Kidney (tissue), 14 donors: ENCODE results near the gene DNAJC12. TPM values are rescaled to one million over a fixed set of nuclear protein-coding genes. Genes with fewer than 3 reads are reported as not detected.
"Not testable (repeated sequence)": the region's sequence is repeated elsewhere in the genome, so short reads cannot be mapped to it uniquely, and the experiment has no call there.

Experiments used
- DNase-seq, 5 donors: peaks; one replicate each; pipeline ENCODE4 v3.0.0-alpha.2; 2013 to 2020
- FAIRE-seq: peaks from 2 replicates; lab custom pipeline; 2012; peaks lifted over from hg19 to GRCh38; lab: Jason Lieb, UNC
- H3K27ac ChIP-seq, 2 donors: one replicate each; pipeline ENCODE4 v1.7.0; 2013; ENCODE audit warnings: low read depth in 2 of 2, low read length in 2 of 2, inconsistent platforms in 1 of 2
- H3K27me3 ChIP-seq: one replicate; pipeline ENCODE4 v1.7.1; 2013; ENCODE audit warnings: low read length, inconsistent platforms; ENCODE audit not compliant: control insufficient read depth, insufficient read depth
- H3K36me3 ChIP-seq, 3 donors: one replicate each; pipeline versions ENCODE4 v1.7.0 to v1.7.1; 2013; ENCODE audit warnings: low read length in 3 of 3, control low read depth in 1 of 3, inconsistent platforms in 1 of 3; ENCODE audit not compliant: insufficient read depth in 3 of 3, control insufficient read depth in 2 of 3
- H3K4me1 ChIP-seq, 3 donors: one replicate each; pipeline versions ENCODE4 v1.7.0 to v1.7.1; 2013; ENCODE audit warnings: low read length in 3 of 3, inconsistent platforms in 1 of 3, low read depth in 1 of 3; ENCODE audit not compliant: control insufficient read depth in 2 of 3, insufficient read depth in 2 of 3
- H3K4me3 ChIP-seq, 3 donors: one replicate each; pipeline versions ENCODE4 v1.7.0 to v1.8.1; 2013; ENCODE audit warnings: low read length in 3 of 3, control low read depth in 1 of 3, inconsistent platforms in 1 of 3
- H3K9ac ChIP-seq, 3 donors: one replicate each; pipeline versions ENCODE4 v1.7.0 to v1.7.1; 2013; ENCODE audit warnings: low read length in 3 of 3, control low read depth in 1 of 3, inconsistent platforms in 1 of 3
- H3K9me3 ChIP-seq, 3 donors: one replicate each; pipeline versions ENCODE4 v1.7.0 to v1.7.1; 2013; ENCODE audit warnings: low read length in 3 of 3, control low read depth in 1 of 3, inconsistent platforms in 1 of 3; ENCODE audit not compliant: control insufficient read depth in 2 of 3, insufficient read depth in 1 of 3
- intact Hi-C: fragments of 100-400 bp; cut with DNase I; formaldehyde crosslinking; loops from one replicate; pipeline ENCODE4 v1.11.1; 2022
- polyA plus RNA-seq: library from polyadenylated mRNA; stranded (reverse); fragments of 350-450 nt; fragmentation: Illumina TruSeq; extraction: RNeasy Lipid Tissue Mini Kit (QIAGEN cat#74804); gene quantifications from one replicate; pipeline ENCODE4 v1.2.3, GENCODE V29; 2014; ENCODE audit warnings: low read depth, low replicate concordance; ENCODE audit not compliant: insufficient read depth
- total RNA-seq: library from RNA; stranded (reverse); fragmentation: NEBNext Ultra II Directional; extraction: Animal tissue kit (Norgen Biotek cat#: 25700); gene quantifications from one replicate; pipeline ENCODE4 v1.2.1, GENCODE V29; 2021
- TF ChIP-seq, protein P1 (sequence below): IDR thresholded peaks from 3 replicates; pipeline ENCODE4 v1.5.1; 2012; ENCODE audit warnings: mild to moderate bottlenecking, moderate library complexity, borderline replicate concordance; ENCODE audit not compliant: insufficient read depth; ENCODE audit errors: extremely low read depth
- donor health status: control.
- donor health status: control.
- donor health status: control.
- donor health status: control.
- donor health status: control.
- donor health status: DM: yes; HTN: yes; CAD: no.
- donor health status: Normal renal cell carcinoma (clear cell type).

The DNAJC12 gene
- total and polyA plus RNA-seq, 2 donors from 2014 or later, result 2.5 to 33.9 TPM

DNA sequence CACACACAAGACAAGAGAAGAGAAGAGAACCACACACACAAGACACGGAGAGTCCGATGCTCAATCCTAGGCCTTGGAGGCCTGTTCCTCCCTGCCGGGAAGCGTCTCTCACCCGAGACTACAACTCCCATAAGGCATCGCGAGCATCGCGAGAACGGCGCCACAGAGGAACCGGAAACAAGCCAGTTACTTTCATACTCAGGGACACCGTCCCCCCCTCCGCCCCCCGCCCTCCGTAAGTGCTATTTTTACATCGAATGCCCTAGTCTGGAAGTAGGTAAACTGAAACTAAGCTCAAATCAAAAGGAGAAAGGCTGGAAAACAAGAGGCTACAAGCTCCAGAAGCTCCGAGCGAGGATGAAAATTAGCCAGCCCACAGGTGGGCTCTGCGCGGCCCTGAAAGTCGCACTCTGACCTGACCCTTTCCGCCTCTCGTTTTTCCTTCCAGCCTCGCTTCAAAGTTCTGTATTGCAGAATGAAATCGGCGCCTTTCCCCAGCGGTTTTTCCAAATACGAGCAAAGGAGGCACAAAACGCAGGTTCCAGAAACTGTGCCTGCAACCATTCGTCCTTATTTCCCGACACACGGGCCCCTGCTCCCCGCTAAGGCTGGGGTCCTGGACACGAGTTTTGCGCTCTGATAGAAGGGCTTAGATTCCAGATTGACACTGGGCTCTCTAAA lies 11.5 kb upstream of the DNAJC12 start:
- Histone ChIP-seq H3K36me3 (no peaks in the 10 kb centered on the region), H3K27me3 (no peaks in the 10 kb centered on the region), H3K4me3 (peak overlapping the region; percentile 89 to 99 (median 94)), H3K9ac (peak overlapping the region; percentile 94 to 99 (median 96)), H3K9me3 (no peaks in the 10 kb centered on the region), H3K4me1 (no peaks in the 10 kb centered on the region), H3K27ac (peak overlapping the region; percentile 92 to 97)
- DNase-seq (peak; percentile 95 to 97 (median 96)), FAIRE-seq (no peak)
- intact Hi-C loops, result no loop called here
- TF ChIP-seq, protein P1, sequence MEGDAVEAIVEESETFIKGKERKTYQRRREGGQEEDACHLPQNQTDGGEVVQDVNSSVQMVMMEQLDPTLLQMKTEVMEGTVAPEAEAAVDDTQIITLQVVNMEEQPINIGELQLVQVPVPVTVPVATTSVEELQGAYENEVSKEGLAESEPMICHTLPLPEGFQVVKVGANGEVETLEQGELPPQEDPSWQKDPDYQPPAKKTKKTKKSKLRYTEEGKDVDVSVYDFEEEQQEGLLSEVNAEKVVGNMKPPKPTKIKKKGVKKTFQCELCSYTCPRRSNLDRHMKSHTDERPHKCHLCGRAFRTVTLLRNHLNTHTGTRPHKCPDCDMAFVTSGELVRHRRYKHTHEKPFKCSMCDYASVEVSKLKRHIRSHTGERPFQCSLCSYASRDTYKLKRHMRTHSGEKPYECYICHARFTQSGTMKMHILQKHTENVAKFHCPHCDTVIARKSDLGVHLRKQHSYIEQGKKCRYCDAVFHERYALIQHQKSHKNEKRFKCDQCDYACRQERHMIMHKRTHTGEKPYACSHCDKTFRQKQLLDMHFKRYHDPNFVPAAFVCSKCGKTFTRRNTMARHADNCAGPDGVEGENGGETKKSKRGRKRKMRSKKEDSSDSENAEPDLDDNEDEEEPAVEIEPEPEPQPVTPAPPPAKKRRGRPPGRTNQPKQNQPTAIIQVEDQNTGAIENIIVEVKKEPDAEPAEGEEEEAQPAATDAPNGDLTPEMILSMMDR, result peak; percentile 12

DNA sequence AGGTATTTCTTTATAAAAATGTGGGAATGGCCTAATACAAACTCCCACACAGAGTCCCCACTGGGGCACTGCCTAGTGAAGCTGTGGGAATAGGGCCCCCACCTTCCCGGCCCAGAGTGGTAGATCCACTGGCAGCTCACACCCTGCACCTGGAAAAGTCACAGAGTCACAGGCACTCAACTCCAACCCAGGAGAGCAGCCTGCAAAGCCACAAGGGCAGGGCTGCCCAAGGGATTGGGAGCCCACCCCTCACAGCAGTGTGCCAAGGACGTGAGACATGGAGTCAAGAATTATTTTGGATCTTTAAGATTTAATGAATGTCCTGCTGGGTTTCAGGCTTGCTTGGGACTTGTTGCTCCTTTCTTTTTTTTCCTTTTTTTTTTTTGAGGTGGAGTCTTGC lies 5.3 kb upstream of the DNAJC12 start:
- Histone ChIP-seq H3K27me3 (no peaks in the 10 kb centered on the region), H3K27ac (no peak overlapping the region), H3K9ac (no peak overlapping the region), H3K4me1 (no peaks in the 10 kb centered on the region), H3K9me3 (peaks cover 0 to 5% (median 0%) of the 10 kb centered on the region in 3 donors), H3K36me3 (no peaks in the 10 kb centered on the region), H3K4me3 (no peak overlapping the region)
- TF ChIP-seq, protein P1, result no peak
- no peak for DNase-seq
- no peak for FAIRE-seq
- intact Hi-C loops, result no loop called here

DNA sequence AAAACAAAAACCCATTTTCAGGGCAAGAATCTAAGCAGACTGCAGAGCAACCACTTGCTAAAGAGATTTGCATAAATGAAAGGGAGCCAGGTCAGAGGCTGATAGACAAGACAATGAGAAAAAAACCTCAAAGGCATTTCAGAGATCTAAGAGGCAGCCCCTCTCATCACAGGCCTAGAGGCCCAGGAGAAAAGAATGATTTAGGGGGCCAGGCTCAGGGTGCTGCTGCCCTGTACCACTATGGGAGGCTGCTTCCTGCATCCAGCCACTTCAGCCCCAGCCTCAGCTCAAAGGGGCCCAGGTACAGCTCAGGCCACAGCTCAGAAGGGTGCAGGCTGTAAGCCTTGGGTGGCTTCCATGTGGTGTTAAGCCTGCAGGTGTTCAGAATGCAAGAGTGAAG lies 3.7 kb upstream of the DNAJC12 start:
- TF ChIP-seq, protein P1, result no peak

DNA sequence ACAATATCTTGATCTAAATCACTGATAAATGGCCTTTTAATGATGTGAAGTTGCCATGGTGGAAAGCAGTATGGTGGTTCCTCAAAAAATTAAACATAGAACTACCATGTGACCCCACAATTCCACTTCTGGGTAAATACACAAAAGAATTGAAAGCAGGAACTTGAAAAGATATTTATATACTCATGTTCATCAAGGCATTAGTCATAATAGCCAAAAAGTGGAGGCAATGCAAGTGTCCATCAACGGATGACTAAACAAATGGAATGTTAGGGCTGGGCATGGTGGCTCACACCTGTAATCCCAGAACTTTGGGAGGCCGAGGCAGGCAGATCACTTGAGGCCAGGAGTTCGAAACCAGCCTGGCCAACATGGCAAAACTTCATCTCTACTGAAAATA lies 2.0 kb upstream of the DNAJC12 start:
- FAIRE-seq (no peak), DNase-seq (no peak)
- no peak overlapping the region for H3K4me3 ChIP-seq
- intact Hi-C loops, result no loop called here
- H3K27me3 ChIP-seq, result no peaks in the 10 kb centered on the region
- no peak overlapping the region for H3K27ac ChIP-seq
- TF ChIP-seq, protein P1, result no peak
- no peaks in the 10 kb centered on the region for H3K36me3 ChIP-seq
- H3K9me3 ChIP-seq, result peaks cover 0 to 5% (median 0%) of the 10 kb centered on the region in 3 donors
- no peaks in the 10 kb centered on the region for H3K4me1 ChIP-seq
- no peak overlapping the region for H3K9ac ChIP-seq

More for the DNA sequence above, 3.7 kb upstream of the DNAJC12 start:
- Histone ChIP-seq H3K9me3 (peaks cover 0 to 5% (median 0%) of the 10 kb centered on the region in 3 donors), H3K9ac (no peak overlapping the region), H3K4me1 (no peaks in the 10 kb centered on the region), H3K27ac (no peak overlapping the region), H3K4me3 (no peak overlapping the region), H3K27me3 (no peaks in the 10 kb centered on the region), H3K36me3 (no peaks in the 10 kb centered on the region)
- intact Hi-C loops, result no loop called here
- DNase-seq (no peak), FAIRE-seq (no peak)

DNA sequence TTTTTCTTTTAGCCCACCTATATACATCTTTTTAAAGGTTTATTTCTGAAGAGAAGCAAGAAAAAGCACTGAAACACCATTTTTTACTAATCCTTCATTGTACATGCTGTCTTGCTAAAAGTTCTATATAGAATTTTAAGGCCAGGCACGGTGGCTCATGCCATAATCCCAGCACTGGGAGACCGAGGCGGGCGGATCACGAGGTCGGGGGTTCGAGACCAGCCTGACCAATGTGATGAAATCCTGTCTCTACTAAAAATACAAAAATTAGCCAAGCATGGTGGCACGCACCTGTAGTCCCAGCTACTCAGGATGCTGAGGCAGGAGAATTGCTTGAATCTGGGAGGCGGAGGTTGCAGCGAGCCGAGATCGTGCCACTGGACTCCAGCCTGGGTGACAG lies 1.5 kb upstream of the DNAJC12 start:
- H3K4me1 ChIP-seq, H3K36me3 ChIP-seq, intact Hi-C loops, H3K9me3 ChIP-seq, H3K9ac ChIP-seq, H3K27me3 ChIP-seq, H3K4me3 ChIP-seq, FAIRE-seq, DNase-seq, H3K27ac ChIP-seq: not testable (repeated sequence)
